Measurements from ENCODE around the gene PEX5.
"Not testable (repeated sequence)": the region's sequence is repeated elsewhere in the genome, so short reads cannot be mapped to it uniquely, and the experiment has no call there.

The PEX5 gene

DNA sequence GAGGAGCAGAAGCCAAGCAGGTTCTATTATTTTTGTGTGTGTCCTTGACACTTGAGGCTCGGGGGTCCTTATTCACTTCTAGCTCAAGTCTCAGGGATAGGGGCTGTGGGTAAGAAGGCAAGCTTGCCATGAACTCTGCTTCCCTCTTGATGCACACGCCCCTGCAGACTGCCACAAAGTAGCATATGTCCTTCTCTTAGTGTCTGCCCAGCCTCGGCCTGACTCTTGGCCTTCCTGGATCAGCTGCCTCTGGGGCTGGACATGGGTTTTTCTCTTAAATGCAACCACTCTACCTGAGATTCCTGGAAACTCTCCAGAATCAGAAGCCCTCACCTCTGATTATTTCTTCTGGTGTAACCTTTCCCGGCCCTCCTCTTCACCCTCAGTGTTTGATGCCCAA, 28.2 kb upstream of the PEX5 start:
- DNase-seq = no peak

DNA sequence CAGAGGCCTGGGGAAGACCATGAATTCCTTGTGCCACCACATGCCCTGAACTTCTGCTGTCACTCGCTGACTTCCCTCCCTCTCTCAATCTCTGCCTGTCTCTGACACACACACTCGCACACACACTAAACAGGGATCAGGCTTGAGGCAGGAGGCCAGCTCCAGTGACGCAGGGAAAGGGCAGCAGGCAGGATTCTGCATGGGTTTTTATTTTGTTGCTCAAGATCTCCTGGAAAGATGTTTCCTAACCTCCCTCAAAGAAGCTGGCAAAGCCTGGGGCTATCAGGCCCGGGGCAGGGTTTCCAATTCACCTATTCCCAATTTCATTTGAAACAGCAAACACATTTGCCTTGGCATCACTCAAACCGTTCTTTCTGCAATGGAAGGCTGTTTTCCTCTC, 27.7 kb upstream of the PEX5 start:
- DNase-seq = no peak

DNA sequence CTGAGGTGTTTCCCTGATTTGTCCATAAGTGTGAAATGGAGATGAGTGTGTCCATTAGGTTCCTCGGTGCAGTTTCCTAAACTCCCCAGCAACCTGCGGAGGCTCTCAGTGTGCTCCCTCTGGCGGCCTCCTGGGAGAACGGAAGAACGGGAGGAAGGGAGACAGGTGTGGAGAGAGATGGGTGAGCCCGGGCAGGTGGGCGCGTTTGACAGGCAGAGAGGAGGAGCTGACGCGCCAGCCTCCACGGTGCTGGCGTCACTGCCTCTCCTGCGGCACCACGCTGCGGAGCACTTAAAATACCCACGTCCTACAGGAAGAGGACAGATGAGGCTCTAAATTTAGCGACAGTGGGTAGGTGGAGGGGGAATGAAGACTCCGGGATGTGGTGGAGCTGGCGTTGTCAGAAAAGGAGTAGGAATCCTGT, 26.8 kb upstream of the PEX5 start:
- peak in 1 of 2 donors; percentile 19 for DNase-seq

DNA sequence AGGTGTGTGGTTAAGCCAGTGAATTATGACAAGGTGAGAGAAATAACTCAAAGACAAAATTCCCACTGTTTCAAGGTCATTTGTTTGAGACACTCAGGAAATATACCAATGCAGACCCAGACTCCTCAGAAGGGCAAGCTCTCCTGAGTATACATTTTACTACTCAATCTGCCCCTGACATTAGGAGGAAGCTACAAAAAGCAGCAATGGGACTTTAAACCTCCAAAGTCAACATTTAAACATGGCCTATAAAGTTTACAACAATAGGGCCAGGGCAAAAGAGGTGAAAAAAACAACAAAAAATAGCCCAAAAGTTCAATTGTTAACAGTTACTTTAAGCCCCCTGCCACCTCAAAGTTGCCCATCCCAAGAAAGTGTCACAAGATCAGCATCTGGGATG, 19.5 kb upstream of the PEX5 start:
- DNase-seq = no peak

DNA sequence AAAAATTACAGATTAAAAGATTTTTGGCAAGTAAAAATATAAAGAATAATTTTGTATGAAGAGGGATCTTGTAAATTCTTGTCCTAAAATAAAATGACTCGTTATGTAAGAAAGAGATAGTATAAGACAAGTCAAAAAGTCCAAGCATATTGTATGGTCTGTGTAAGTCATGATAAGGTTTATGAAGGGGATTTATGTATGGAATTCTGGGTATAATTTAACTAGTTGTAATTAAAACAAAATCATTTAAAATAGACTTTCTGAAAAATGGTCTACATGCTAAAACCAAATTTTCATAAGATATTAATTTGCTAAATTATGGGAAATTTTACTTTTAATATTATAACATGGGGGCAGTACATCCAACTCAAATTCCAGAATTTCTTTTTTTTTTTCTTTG, 17.6 kb upstream of the PEX5 start:
- no peak for DNase-seq

DNA sequence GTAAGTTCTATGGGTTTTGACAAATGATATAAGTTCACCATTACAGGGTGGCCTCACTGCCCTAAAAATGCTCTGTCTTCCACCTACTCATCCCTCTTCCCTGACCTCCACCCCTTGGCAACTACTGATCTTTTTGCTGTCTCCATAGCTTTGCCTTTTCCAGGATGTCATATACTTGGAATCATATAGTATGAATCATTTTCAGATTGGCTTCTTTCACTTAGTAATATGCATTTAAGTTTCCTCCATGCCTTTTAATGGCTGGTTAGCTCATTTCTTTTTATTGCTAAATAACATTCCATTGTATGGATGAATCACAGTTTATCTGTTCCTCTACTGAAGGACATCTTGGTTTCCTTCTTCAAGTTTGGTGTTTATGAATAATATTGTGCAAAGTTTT, 14.0 kb upstream of the PEX5 start:
- DNase-seq = no peak

DNA sequence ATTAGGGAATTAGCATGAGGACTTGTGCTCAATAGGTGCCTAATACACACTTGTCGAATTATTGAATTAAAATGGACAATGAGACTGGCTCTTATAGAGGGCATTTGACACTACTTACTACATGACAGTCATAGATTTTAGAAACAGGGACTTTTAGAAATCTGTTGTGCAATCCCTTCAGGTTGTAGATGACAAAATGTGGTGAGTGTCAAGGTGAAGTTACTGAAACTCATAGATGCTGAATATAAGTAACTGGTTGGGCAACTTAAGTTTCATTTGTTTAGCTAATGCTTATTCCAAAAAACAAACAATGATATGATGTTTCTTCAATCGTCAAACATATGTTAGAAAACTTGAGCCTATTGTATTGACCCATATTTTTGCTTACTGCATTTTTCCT, 12.9 kb upstream of the PEX5 start:
- DNase-seq = no peak

DNA sequence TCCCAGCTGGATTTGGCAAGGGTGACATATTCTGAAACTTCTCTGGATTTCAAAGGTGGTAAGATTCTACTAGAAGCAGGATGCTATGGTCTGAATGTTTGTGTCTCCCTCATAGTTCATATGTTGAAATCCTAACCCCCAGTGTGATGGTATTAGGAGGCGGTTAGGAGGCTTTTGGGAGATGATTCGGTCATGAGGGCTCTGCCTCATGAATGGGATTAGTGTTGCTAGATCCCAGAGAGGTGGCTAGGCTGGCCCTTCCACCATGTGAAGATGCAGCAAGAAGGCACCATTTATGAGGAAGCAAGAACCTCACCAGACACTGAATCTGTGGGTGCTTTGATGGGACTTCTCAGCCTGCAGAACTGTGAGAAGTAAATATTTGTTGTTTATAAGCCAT, 11.0 kb upstream of the PEX5 start:
- no peak for DNase-seq

DNA sequence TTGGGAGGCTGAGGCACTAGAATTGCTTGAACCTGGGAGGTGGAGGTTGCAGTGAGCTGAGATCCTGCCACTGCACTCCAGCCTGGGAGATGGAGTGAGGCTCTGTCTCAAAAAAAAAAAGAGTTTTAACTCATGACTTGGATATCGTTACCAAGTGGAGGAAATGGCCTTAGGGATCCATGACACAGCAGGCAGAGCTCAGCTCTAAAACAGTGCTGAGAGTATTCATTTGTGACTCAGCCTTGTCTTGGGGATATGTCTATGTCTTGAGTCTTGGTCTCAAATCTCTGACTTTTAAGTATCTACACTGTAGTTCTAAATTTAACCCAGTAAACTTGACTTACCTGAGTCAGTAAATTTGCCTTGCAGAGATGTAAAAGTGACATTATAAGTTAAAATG, 8.8 kb upstream of the PEX5 start:
- DNase-seq = no peak

DNA sequence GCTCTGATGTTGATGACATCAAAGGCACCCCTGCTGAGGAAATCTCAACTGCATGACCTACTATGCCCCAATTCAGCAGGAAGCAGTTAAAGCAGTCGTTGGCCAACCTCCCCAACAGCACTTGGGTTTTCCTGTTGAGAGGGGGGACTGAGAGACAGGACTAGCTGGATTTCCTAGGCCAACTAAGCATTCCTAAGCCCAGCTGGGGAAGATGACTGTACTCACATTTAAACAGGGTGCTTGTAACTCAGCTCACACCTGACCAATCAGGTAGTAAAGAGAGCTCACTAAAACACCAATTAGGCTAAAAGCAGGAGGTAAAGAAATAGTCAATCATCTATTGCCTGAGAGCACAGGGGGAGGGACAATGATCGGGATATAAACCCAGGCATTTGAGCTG, 3.4 kb upstream of the PEX5 start:
- not testable (repeated sequence) for DNase-seq

DNA sequence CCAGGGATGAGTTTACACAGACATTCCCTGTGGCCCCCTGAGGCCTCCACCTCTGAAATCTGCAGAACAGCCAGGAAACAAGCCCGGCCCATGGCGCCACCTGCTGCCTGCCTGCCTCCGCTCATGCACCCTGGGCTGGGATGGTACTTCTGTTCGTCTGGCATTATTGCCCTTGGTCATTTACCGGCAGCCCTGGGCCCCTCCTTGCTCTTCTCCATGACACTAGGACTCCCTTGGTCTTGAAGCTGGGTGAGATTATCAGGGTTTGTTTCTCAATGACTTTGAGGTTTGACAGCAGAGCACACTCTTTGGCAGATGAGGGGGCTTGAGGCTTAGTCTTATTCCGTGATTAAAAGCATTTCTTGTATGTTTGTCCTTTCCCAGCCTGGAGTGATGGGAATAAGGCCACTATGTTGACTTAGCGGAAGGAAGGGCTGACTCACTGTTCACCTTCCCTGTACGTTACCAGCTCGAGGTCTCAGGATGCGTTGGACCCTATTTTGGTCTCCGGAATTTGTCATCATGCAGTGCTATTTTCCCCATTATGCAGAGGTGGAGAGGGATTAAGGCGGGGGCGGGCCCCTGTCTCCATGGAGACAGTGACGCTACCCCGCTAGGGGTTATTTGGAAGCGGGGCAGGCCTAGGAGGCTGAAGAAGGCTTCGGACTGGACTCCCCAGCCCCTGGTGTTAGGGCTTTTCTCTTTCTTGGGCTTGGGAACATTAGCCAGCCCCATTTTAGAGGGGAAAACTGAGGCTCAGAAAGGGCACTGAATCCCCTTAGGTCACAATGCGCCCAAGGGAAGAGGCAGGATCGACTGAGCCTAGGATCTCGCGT, 706 bp upstream of the PEX5 start:
- DNase-seq = peak; percentile 60 to 69

DNA sequence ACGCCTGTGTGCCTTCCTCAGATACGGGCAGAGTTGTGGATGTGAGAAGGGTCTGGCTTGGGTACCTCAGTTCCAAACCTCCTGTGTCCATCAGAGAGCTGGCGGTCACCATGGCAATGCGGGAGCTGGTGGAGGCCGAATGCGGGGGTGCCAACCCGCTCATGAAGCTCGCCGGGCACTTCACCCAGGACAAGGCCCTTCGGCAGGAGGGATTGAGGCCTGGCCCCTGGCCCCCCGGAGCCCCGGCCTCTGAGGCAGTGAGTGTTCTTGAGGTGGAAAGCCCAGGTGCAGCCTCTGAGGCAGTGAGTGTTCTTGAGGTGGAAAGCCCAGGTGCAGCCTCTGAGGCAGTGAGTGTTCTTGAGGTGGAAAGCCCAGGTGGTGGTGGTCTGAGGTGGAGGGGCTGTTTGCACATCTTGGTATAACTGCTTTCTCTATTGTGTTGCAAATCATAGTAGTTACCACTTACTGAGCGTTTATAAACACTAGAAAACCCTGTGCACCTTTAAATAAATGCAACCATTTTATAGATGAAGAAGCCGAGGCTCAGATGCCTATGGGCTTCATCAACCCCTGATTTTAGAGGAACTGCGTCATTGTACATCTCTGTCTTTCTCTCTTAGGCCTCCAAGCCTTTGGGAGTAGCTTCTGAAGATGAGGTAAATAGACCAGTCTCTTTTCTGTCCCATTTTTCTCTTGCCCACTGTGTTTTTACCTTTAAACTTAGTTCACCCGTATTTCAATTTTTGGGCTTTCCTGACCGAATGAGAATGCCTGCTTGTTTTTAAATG, 976 bp downstream of the PEX5 start:
- no peak for DNase-seq

DNA sequence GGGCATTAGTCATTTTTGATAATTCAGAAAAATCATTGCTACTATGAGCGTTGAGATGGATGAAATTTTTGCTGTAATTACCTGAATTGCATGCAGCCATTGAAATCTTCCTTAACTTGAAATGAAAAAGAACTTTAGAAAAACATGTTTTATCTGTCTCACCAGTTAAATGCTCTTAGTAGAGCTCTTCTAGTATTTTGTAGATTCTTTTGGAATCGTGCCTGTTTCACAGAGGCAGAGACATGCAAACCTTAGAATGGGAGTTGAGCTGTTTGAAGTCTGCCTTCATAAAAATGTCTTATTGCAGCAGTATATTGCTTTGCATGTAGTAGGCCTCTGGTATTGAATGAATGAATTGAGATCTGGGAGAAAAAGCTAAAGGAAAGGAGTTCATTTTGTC, 4.2 kb downstream of the PEX5 start:
- DNase-seq = no peak

DNA sequence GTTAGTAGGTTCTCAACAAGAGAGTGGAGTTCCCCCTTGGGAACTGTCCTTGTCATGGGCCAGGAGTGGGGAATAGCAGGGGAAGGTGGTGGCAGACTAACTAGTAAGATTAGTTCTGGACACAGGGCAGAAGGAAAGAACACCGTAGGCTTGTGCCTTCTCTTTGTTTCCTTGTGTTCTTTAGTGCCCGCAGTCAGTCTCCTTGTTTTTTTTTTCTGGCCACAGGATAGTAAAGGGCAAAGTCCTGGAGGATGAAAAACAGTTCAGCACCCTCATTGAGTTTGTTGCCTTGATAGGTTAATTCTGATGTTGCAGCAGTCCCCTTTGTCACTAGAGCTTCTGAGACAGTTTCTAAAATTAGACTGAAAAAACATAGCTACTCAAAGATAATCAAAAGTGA, 8.4 kb downstream of the PEX5 start:
- no peak for DNase-seq

DNA sequence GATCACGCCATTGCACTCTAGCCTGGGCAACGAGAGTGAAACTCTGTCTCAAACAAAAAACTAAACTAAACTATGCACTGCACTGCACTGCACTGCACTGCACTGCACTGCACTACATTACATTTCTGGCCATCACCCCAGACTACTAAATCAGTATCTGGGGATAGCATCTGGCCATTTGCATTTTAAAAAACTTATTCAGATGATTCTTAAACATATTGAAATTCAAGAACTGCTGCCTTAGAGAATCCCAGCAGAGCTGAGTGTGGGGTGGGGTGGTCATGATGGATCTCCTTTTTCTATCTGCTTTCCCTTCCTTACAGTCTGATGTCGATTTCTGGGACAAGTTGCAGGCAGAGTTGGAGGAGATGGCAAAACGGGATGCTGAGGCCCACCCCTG, 13.6 kb downstream of the PEX5 start:
- DNase-seq = no peak

DNA sequence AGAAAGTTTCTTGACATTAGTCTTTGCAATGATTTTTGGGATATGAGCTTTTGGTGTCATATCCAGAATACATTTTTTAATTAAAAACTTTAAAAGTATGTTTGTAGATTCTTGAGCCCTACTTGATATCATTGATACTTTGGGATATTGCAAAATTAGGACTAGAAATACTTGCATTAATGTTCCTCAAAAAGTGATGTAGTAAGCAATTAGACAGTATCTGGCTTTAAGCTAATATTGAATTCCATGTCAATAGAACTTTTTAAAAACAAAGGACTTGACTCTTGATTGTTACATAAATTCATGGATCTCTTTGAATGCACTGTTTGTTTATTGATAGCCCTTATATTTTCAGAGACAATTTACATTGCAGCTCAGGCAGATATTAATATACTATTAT, 15.6 kb downstream of the PEX5 start:
- no peak for DNase-seq

DNA sequence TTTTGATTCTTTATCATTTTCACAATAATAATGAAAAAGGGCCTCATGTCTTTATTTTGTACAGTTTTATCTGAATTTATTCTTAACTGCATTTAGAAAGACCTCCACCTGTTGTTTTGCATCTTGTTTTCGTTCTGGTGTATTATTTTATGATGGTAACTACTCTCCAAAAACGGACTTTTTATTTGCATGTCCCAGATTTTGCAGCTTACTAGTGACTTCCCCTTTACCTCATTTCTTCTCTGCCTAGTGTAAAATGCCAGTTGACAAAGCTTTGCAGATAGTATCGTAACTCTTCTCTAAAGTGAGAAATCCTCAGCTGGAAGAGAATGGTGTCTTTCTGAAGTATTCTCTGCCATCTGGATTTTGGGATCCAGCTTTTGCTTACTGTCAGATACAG, 17.2 kb downstream of the PEX5 start:
- no peak for DNase-seq

DNA sequence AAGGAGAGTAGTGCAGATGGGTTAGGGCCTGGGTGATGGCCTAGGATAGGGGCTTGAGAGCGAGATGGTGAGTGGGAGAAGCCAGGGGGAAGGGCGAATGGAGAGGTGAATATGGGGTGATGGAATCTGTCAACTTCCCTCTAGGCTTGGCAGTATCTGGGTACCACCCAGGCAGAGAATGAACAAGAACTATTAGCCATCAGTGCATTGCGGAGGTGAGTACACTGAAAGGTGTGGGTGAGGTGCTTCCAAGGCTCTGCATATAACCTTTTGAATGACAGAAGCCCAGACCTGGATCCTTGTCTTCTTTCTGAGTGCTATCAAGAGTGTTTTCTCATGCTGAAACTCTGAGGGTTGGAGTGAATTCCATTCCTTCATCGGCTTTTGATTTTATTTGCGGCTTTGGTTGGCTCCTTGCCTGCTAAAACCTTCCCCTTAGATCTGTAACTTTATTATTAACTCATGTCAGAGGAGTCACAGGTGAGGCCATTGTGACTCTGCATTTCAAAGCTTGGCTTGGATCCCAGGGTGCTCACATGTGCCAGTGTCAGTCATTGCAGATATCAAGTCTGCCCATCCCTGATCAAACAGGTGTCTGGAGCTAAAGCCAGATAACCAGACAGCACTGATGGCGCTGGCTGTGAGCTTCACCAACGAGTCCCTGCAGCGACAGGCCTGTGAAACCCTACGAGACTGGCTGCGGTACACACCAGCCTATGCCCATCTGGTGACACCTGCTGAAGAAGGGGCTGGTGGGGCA, 18.6 kb downstream of the PEX5 start:
- DNase-seq = no peak

DNA sequence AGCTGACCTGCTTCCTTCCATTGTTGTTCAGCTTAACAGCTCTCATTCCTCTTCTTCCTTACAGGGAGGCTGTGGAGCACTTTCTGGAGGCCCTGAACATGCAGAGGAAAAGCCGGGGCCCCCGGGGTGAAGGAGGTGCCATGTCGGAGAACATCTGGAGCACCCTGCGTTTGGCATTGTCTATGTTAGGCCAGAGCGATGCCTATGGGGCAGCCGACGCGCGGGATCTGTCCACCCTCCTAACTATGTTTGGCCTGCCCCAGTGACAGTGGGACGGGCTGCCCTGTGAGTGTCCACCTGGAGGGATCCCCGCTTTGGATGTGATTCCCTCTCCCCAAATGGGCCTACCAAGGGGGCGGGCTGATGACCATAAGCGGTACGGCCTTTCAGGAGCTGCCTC, 20.5 kb downstream of the PEX5 start:
- DNase-seq = no peak

DNA sequence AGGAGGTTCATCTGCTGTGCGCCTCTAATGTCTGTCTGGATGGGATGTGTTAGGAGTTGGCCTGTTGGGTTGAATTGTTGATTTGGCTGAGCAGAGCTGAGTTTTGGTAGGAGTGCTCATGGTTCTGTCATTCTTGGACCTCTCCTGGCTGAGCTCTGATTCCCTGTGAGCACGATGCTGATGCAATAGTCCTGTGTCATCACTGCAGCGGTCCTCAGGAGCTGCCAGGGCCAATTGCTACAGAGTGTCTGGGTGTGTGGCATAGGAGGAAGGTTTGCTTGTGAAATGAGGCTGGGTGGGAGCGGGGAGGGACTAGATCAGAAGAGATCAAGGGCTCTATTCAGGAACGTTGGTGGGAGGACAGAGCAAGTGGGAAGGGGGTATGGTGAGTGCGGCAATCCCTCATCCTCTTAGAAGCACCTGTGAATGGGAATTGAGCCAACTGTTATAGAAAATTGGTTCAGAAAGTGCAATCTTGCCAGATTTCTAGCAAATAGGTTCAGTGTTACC, 21.2 kb downstream of the PEX5 start:
- no peak for DNase-seq

DNA sequence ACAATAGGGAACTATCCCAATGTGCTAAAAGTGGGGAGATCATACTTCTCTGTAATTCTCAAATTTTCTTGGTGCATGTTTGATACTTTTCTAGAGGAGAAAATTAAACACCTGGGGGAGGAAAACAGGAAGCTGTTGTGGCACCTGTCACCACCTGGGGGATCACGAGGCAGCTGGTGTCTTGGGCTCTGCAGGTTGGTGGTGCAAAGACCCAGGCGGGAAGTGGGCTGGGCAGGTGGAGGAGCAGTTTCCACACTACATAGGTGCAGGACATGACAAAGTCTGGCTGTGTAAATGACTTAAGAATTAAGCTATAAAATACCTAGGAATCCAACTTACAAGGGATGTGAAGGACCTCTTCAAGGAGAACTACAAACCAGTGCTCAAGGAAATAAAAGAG, 23.2 kb downstream of the PEX5 start:
- no peak for DNase-seq

DNA sequence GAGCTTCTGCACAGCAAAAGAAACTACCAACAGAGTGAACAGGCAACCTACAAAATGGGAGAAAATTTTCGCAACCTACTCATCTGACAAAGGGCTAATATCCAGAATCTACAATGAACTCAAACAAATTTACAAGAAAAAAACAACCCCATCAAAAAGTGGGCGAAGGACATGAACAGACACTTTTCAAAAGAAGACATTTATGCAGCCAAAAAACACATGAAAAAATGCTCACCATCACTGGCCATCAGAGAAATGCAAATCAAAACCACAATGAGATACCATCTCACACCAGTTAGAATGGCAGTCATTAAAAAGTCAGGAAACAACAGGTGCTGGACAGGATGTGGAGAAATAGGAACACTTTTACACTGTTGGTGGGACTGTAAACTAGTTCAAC, 24.3 kb downstream of the PEX5 start:
- DNase-seq = not testable (repeated sequence)

DNA sequence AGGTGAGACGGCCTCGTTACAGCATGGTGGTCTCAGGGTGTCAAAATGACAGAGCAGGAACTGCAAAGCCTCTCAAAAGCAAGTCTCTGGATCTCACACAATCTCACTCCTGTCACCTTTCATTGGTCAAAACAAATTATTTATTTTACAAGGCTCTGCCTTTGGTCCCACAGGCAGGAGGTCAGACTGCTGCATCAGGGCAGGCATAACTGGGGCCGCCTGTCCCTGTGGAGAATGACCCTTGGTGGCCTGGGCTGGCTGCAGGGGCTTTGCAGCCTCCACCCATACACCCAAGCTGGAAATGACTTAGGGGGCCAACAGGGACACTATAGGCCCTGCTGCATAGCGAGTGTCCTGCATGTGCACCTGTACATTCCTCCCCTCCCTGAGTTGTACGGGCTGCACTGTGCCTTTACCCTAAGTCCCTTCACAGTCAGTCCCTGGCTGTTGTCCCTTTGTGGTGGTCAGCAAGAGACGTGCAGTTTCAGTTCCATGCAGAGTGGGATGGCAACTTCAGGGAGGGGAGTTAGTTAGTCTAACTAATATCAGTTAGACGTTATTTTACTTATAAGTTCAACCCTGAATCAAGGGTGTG, 28.1 kb downstream of the PEX5 start:
- no peak for DNase-seq

Data from CD4-positive, alpha-beta T cell treated with Interferon alpha-2 for 1 hour (primary cell).